HG03280 (cell line): Measurements from ENCODE around the gene NSG2.

Experiments used
- ATAC-seq: cut with Tn5 transposase; IDR thresholded peaks from one replicate; pipeline ENCODE4 v1.9.1; 2021; ENCODE audit warnings: mild to moderate bottlenecking, moderate library complexity; ENCODE audit not compliant: unreplicated experiment

Gene NSG2

DNA sequence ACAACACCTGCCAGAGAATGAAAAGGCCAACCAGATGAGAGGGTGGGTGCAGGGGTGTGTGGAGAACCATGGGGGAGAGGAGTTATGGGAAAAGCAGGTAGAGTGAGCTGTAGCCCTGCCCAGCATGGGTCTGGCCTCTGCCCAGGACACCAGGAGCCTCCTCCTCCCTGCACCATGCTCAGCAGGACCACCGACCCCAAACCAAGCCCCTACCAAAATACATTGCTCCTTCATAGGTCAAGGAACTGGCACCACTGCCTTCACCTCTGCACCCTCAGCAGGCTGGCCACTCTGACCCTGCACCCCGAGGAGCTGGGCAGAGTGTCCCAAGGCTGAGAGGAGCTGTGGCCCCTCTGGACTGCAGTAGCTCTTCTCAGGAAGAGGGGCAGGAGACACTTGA, 102.0 kb downstream of the NSG2 start:
- ATAC-seq, result no peak

DNA sequence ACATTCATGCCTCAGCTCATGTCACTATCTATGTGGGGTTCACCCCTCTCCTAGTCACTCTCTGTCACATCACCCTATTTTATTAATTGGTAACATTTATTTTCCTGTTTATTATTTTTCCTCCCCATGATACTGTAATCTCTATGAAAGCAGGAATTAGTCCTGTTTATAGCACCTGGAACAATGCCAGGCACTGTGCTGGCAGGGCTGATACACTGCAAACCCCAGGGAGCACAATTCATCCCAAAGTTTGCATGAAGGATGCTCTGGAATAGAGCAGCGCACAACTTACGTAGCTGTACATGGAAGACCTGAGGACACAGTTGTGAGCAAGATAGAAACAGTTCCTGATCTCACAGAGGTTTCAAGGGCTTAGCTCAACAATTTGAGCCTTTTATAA, 103.2 kb downstream of the NSG2 start:
- ATAC-seq, result no peak

DNA sequence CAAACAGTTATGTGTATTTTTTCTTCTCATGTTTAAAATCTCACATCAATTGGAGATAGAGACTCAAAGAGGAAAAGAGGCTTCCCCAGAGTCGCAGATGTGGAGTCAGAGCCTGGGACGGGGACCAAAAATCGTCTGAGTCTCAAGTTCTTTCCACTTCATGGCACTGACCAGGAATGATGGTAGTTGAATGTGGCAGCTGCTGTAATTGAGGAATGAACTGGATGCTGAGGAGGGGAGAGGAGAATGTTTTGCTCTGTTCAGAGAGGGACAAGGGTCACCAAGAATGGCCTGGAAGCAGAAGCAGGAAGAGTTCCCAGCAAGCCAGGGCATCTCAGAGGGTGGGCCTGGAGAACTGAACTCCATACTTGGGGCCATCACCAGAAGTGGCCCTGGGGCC, 103.9 kb downstream of the NSG2 start:
- ATAC-seq, result no peak

DNA sequence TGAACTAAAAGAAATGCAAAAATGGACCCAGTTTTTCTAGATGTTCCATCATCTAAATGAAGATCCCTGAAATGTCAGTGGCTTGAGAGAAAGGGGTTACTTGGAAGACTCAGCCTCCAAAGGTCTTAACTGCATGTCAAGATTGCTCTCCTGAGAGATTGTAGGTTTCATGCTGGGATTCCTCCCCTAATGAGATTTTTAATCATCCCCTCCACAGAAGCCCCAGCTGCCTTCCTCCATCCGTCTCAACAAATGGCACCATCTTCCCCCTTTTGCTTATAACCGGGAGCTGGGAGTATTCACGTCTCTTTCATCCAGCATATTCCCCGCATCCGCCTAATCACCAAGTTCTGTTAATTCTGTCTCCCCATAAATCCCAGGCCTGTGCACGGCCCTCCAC, 104.5 kb downstream of the NSG2 start:
- ATAC-seq, result no peak

DNA sequence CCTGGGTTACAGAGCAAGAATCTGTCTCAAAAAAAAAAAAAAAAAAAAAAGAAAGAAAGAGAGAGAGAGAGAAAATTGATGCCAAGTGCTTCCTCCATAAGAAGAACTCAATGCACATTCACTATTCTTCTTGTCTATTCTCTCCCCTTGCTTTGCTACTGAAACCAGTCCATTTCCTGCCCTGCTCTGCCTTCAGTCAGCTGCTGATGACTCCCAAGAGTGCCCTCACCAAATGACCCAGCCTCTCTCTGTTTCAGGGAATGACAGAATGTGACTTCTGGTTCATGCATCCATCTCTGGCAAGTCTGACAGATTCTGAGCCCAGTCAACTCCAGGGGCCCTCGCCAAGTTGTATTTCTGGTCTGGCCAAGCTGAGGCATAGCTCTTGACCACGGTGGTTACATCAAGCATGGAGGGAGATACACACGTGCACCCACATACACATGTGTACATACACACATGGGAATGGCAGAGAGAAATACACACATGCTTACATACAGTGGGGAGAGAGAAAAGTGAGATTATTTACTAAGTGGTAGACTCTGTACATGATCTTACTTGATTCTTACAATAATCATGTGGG, 106.2 kb downstream of the NSG2 start:
- ATAC-seq, result no peak

DNA sequence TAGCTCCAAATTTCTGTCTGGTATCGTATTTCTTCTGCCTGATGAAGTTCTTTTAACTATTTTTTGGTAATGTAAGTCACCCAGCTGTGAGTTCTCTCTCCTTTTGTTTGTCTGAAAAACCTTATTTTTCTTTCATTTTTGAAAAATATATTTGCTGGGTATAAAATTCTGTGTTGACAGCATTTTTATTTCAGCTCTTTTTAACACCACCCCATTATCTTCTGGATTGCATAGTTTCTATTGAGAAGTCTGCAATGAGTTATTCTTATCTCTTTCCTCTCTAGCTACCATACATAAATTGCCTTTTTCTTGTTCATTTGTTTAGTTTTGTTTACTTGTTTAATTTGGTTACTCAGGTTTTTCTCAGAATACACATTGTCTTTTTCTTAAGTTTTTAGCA, 109.1 kb downstream of the NSG2 start:
- no peak for ATAC-seq

DNA sequence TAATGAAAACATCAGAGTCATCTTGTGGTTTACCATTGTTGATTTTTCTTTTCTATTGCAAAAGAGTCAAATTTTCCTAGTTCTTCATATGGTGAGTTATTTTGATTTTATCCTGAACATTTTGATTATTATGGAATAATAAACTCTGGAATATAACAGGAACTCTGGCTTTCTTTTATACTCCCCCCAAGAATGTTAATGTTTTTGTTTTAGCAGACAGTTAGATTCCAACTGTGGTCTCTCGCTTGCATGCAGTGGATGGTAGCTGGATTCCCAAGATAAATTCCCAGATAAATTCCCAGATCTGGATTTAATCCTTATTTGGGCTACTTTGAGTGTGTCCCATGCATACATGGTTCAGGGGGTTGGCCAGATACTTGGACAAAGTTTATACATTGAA, 109.8 kb downstream of the NSG2 start:
- no peak for ATAC-seq

DNA sequence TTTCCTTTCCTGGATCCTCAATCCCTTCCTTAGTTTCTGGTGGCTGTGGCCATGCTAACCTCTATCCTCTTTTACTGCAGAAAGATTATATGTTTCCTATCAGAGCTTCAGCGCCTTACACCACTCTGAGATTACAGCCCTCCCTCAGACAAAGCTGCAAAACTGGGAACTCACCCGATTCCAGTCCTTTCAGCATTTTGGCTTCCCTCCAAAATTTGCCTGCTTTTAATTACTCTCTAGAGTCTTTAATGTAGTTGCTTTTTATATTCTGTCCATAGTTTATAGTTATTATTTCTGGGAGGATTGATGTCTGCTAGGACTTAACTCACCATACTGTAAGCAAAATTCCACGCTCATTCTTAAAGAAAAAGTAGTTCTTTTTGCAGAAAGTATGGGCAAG, 110.2 kb downstream of the NSG2 start:
- ATAC-seq, result no peak

DNA sequence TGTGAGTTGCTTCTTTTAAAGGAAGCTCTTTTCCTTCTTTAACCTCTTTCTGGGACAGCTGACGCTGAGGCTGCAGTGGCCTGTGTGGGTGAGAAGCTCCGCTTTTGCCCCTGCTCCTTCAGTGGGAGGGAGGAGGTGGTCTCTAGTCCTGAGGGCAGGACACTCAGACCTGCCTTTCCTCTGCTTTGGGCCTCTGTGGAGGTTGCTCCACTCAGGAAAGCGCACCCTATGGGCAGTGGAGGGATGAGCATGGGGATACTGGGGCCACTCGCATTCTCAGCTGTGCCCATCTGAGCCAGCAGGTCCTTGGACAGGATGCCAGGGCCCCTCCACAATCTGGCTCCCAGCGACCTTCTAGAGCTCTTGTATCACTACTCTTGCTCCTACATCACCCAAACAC, 111.5 kb downstream of the NSG2 start:
- no peak for ATAC-seq
